ENCODE results near the gene KAZN. TPM values are rescaled to one million over a fixed set of nuclear protein-coding genes. Genes with fewer than 3 reads are reported as not detected.

The KAZN gene
- polyA plus RNA-seq, 4 donors, result 34.1 to 43.2 (median 35.9) TPM

DNA sequence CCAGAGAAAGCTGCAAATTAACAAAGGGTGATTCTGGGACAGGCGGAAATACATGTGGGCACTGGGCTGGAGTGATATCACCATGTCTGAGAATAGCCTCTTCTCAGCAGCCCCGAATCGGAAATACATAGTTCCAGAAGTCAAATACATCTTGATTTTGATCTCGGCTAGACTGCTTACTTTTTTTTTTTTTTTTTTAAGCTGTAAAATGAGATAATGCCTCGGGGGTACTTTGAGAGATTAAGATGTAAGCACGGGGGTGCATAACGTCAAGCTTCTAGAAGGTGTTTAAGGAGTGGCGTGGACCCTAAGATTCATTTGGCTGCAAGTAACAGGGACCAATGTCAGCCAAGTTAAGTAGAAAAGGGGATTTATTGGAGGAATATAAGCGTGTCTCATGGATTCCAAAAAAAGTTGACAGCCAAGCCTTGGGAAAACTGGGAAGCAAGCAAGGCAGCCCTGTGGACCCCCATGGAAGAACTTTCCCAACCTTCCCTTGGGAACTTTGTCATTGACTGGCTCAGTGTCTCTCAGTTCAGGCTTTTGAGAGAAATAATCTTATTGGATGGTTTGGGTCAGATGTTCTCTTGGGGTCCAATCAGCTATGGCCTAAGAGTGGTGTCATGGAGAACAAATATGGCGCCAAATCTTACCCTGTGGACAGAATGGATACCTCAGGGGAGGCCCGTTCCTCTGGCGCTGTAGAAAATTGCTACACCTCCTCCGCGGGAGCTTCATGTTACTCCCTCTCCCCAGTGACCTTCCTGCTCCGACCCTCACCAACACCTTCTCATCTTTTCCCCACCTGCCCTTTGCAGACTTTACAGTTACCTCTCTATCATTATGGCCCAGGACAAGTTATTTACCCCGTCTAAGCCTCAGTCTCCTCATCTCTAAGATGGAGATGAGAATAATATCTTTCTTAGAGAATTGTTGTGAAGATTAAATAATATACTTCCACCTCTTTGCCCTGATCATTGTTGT is 186.6 kb downstream of the KAZN start:
- no peak for DNase-seq (ENCODE audit: low read depth in 4 of 4, low spot score in 3 of 4)

GRCh38 chr1:14786109-14786675 is 187.7 kb downstream of the KAZN start:
- no peak for DNase-seq (ENCODE audit: low read depth in 4 of 4, low spot score in 3 of 4)

DNA sequence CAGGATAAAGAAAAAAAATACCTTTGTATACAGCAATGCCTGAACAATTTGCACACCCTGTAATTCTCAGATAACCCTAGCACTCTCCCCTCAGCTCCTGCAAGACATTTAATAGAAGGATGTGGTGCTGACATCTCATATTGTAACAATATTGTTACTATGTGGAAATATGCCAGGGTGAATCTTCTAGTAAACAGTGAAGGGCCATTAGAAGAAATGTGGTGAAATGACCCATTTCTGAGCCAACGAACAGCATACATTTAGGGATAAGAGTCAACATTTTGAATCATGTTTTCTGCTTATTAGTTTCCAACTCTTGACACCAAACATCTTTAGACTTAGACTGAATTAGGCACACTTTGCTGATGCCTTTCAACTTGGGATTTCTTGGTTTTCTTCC is 188.2 kb downstream of the KAZN start:
- no peak for DNase-seq (ENCODE audit: low read depth in 4 of 4, low spot score in 3 of 4)

GRCh38 chr1:14787604-14788003 is 189.1 kb downstream of the KAZN start:
- DNase-seq (ENCODE audit: low read depth in 4 of 4, low spot score in 3 of 4), result peak in 1 of 4 donors; percentile 40

DNA sequence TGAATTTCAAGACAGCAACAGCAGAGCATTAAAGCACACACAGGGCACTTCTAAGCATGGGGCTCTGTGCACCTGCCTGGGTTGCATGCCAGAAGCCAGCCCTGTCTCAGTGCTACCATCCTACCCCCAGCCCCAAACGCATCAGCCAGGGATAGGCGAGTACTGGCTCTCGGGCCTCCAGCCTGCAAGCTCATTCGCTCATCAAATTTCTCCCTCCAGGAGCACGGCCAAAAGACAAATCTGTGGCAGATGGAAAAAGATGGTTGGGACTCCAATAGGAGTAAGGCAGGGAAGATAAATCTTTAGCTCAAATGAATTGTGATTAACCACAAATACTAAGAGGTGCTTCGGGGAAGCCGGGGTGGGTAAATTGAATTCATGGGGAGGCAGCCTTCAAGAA is 189.6 kb downstream of the KAZN start:
- no peak for DNase-seq (ENCODE audit: low read depth in 4 of 4, low spot score in 3 of 4)

- no peak for DNase-seq (ENCODE audit: low read depth in 4 of 4, low spot score in 3 of 4)
Measured at GRCh38 chr1:14790982-14791381, 192.5 kb downstream of the KAZN start.

- no peak for DNase-seq (ENCODE audit: low read depth in 4 of 4, low spot score in 3 of 4)
Measured at GRCh38 chr1:14791654-14792053, 193.2 kb downstream of the KAZN start.

- no peak for DNase-seq (ENCODE audit: low read depth in 4 of 4, low spot score in 3 of 4)
Measured at GRCh38 chr1:14794136-14794768, 195.8 kb downstream of the KAZN start.

DNA sequence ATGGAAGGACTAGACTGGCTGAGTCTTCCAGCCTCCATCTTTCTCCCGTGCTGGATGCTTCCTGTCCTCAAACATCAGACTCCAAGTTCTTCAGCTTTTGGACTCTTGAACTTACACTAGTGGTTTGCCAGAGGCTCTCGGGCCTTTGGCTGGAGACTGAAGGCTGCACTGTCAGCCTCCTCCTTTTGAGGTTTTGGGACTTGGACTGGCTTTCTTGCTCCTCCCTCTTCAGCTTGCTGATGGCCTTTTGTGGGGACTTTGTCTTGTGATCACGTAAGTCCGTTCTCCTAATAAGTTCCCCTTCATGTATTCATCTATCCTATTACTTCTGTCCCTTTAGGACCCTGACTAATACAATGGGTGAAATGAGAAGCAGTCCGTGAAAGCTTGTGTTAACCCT is 196.4 kb downstream of the KAZN start:
- DNase-seq (ENCODE audit: low read depth in 4 of 4, low spot score in 3 of 4), result no peak

GRCh38 chr1:14795589-14795988 is 197.1 kb downstream of the KAZN start:
- no peak for DNase-seq (ENCODE audit: low read depth in 4 of 4, low spot score in 3 of 4)

DNA sequence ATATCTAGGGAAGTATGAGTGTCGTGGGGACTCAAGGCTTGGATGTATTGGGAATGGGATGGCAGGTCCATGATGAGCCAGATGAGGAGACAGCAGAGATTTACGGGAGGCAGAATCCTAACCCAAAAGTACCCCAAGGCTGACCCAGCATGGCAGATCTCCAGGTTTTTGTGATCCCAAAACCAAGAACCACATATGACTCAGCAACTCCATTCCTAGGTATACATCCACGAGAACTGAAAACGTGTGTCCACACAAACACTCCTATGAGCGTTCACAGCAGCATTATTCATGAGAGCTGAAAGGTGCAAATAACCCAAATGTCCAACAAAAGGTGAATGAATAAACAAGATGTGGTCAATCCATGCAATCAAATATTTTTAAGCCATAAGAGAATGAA is 201.5 kb downstream of the KAZN start:
- DNase-seq (ENCODE audit: low read depth in 4 of 4, low spot score in 3 of 4), result no peak

DNA sequence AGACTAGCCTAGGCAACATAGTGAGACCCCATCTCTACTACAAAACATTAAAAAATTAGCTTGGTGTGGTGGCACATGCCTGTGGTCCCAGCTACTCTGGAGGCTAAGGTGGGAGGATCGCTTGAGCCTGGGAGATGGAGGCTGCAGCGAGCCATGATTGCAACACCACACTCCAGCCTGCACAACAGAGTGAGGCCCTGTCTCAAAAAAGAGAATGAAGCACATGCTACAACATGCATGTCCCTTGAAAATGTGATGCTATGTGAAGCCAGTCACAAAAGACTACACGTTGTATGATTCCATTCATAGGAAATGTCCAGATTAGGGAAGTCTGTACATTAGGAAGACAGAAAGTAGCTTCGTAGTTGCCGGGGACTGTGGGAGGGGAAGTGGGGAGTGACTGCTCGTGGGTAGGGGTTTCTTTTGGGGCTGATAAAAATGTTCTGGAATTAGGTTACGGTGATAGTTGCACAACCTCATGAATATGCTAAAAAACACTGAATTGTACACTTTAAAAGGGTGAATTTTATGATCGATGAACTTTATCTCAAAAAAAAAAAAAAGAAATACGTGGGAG is 202.1 kb downstream of the KAZN start:
- DNase-seq (ENCODE audit: low read depth in 4 of 4, low spot score in 3 of 4), result no peak

DNA sequence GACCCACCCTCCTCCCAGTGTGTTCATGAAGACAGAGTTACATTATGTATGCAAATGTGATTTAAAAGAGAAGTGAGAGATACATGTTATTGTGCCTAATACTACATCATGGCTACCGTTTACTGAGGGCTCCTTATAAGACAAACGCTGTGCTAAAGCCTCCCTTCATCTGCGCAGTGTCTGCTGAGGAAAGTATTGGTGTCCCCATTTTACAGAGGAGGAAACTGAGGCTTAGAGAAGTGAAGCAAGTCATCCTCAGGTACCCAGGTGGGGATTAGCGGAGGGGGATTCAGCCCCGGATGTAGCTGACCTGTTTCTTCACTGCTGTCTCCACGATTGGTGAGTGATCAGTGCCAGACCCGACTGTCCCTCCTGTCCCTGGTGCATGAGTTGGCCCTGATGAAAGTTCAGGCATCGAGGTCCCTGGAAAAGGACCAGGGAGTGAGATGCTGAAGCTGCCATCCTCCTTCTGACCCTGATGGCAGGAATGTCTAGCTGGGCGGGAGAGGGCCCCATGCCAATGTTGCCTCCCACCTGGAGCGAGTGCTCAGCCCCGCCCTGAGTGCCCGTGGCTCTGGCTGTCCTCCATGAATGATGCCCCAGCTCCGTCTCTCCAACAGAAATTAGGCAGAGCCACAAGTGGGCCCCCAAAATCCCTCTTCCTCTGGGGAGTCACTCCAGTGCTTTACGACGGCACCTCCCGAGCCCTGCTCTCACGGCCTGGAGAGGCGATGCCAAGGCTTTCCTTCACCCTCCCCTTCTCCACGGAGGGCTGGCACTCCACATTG is 204.7 kb downstream of the KAZN start:
- no peak for DNase-seq (ENCODE audit: low read depth in 4 of 4, low spot score in 3 of 4)

DNA sequence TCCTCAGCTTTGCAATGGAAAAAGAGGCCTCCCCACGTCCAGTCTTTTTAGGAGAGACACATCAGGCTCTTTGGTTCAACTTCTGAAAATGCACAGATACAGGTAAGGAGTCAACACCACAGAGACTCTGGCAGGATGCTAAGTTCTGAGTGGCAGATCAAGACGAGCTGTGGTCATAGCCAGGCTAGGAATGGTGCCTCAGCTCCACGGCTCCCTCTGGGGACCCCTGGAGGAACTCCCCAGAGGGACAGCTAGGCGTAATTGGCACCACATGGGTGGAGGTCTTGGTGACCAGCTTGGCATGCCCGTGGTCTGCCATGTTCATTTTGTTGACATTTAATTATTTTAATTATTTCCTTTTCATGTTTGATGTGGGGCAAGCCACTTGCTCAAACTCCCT is 206.1 kb downstream of the KAZN start:
- no peak for DNase-seq (ENCODE audit: low read depth in 4 of 4, low spot score in 3 of 4)

GRCh38 chr1:14806772-14807171 is 208.3 kb downstream of the KAZN start:
- DNase-seq (ENCODE audit: low read depth in 4 of 4, low spot score in 3 of 4), result no peak

GRCh38 chr1:14808768-14809167 is 210.3 kb downstream of the KAZN start:
- DNase-seq (ENCODE audit: low read depth in 4 of 4, low spot score in 3 of 4), result no peak

GRCh38 chr1:14809191-14809981 is 210.9 kb downstream of the KAZN start:
- DNase-seq (ENCODE audit: low read depth in 4 of 4, low spot score in 3 of 4), result no peak

- peak; percentile 50 to 78 (median 66) for DNase-seq (ENCODE audit: low read depth in 4 of 4, low spot score in 3 of 4)
Measured at GRCh38 chr1:14810595-14811361, 212.3 kb downstream of the KAZN start.

- DNase-seq (ENCODE audit: low read depth in 4 of 4, low spot score in 3 of 4), result no peak
Measured at GRCh38 chr1:14811573-14811972, 213.1 kb downstream of the KAZN start.

Measured in right renal pelvis (tissue), 4 donors.